Kidney (tissue), 14 donors: ENCODE results near the gene KCNC4. TPM values are rescaled to one million over a fixed set of nuclear protein-coding genes. Genes with fewer than 3 reads are reported as not detected.

Source experiments
- DNase-seq, 5 donors: peaks; one replicate each; pipeline ENCODE4 v3.0.0-alpha.2; 2013 to 2020
- FAIRE-seq: peaks from 2 replicates; lab custom pipeline; 2012; peaks lifted over from hg19 to GRCh38; lab: Jason Lieb, UNC
- H3K27ac ChIP-seq, 2 donors: one replicate each; pipeline ENCODE4 v1.7.0; 2013; ENCODE audit warnings: low read depth in 2 of 2, low read length in 2 of 2, inconsistent platforms in 1 of 2
- H3K27me3 ChIP-seq: one replicate; pipeline ENCODE4 v1.7.1; 2013; ENCODE audit warnings: low read length, inconsistent platforms; ENCODE audit not compliant: control insufficient read depth, insufficient read depth
- H3K36me3 ChIP-seq, 3 donors: one replicate each; pipeline versions ENCODE4 v1.7.0 to v1.7.1; 2013; ENCODE audit warnings: low read length in 3 of 3, control low read depth in 1 of 3, inconsistent platforms in 1 of 3; ENCODE audit not compliant: insufficient read depth in 3 of 3, control insufficient read depth in 2 of 3
- H3K4me1 ChIP-seq, 3 donors: one replicate each; pipeline versions ENCODE4 v1.7.0 to v1.7.1; 2013; ENCODE audit warnings: low read length in 3 of 3, inconsistent platforms in 1 of 3, low read depth in 1 of 3; ENCODE audit not compliant: control insufficient read depth in 2 of 3, insufficient read depth in 2 of 3
- H3K4me3 ChIP-seq, 3 donors: one replicate each; pipeline versions ENCODE4 v1.7.0 to v1.8.1; 2013; ENCODE audit warnings: low read length in 3 of 3, control low read depth in 1 of 3, inconsistent platforms in 1 of 3
- H3K9ac ChIP-seq, 3 donors: one replicate each; pipeline versions ENCODE4 v1.7.0 to v1.7.1; 2013; ENCODE audit warnings: low read length in 3 of 3, control low read depth in 1 of 3, inconsistent platforms in 1 of 3
- H3K9me3 ChIP-seq, 3 donors: one replicate each; pipeline versions ENCODE4 v1.7.0 to v1.7.1; 2013; ENCODE audit warnings: low read length in 3 of 3, control low read depth in 1 of 3, inconsistent platforms in 1 of 3; ENCODE audit not compliant: control insufficient read depth in 2 of 3, insufficient read depth in 1 of 3
- intact Hi-C: fragments of 100-400 bp; cut with DNase I; formaldehyde crosslinking; loops from one replicate; pipeline ENCODE4 v1.11.1; 2022
- polyA plus RNA-seq: library from polyadenylated mRNA; stranded (reverse); fragments of 350-450 nt; fragmentation: Illumina TruSeq; extraction: RNeasy Lipid Tissue Mini Kit (QIAGEN cat#74804); gene quantifications from one replicate; pipeline ENCODE4 v1.2.3, GENCODE V29; 2014; ENCODE audit warnings: low read depth, low replicate concordance; ENCODE audit not compliant: insufficient read depth
- total RNA-seq: library from RNA; stranded (reverse); fragmentation: NEBNext Ultra II Directional; extraction: Animal tissue kit (Norgen Biotek cat#: 25700); gene quantifications from one replicate; pipeline ENCODE4 v1.2.1, GENCODE V29; 2021
- TF ChIP-seq, protein P1 (sequence below): IDR thresholded peaks from 3 replicates; pipeline ENCODE4 v1.5.1; 2012; ENCODE audit warnings: mild to moderate bottlenecking, moderate library complexity, borderline replicate concordance; ENCODE audit not compliant: insufficient read depth; ENCODE audit errors: extremely low read depth
- donor health status: control.
- donor health status: control.
- donor health status: control.
- donor health status: control.
- donor health status: control.
- donor health status: DM: yes; HTN: yes; CAD: no.
- donor health status: Normal renal cell carcinoma (clear cell type).

The KCNC4 gene
- total and polyA plus RNA-seq, 2 donors from 2014 or later, result 12.9 to 52.9 TPM

DNA sequence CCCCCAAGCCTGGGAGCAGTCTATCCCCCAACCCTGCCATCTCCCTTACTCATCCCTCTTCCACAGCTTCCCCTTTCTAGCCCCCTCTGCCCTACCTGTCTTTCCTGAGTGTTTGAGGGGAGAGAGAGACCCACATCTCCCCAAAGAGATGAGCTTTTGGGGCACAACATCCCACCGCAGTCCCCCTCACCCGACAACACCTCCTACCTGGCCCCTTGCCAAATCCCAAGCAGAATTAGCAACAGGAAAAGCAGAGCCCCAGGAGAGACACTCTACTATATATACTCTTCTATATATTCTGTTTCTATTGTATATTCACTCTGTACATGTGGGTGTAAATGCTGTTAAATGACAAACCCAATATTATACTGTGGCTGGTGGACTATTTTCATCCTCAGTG is 9.9 kb upstream of the KCNC4 start:
- Histone ChIP-seq H3K36me3 (no peaks in the 10 kb centered on the region), H3K27me3 (no peaks in the 10 kb centered on the region), H3K9me3 (no peaks in the 10 kb centered on the region), H3K27ac (no peak overlapping the region), H3K9ac (no peak overlapping the region), H3K4me1 (peaks cover 0 to 3% (median 0%) of the 10 kb centered on the region in 3 donors), H3K4me3 (no peak overlapping the region)
- FAIRE-seq (no peak), DNase-seq (no peak)
- TF ChIP-seq, protein P1, sequence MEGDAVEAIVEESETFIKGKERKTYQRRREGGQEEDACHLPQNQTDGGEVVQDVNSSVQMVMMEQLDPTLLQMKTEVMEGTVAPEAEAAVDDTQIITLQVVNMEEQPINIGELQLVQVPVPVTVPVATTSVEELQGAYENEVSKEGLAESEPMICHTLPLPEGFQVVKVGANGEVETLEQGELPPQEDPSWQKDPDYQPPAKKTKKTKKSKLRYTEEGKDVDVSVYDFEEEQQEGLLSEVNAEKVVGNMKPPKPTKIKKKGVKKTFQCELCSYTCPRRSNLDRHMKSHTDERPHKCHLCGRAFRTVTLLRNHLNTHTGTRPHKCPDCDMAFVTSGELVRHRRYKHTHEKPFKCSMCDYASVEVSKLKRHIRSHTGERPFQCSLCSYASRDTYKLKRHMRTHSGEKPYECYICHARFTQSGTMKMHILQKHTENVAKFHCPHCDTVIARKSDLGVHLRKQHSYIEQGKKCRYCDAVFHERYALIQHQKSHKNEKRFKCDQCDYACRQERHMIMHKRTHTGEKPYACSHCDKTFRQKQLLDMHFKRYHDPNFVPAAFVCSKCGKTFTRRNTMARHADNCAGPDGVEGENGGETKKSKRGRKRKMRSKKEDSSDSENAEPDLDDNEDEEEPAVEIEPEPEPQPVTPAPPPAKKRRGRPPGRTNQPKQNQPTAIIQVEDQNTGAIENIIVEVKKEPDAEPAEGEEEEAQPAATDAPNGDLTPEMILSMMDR, result no peak
- intact Hi-C loops, result loop anchor here (5.0 kb wide), 1 partner anchor 262 kb away; no protein-coding TSS in a partner anchor

DNA sequence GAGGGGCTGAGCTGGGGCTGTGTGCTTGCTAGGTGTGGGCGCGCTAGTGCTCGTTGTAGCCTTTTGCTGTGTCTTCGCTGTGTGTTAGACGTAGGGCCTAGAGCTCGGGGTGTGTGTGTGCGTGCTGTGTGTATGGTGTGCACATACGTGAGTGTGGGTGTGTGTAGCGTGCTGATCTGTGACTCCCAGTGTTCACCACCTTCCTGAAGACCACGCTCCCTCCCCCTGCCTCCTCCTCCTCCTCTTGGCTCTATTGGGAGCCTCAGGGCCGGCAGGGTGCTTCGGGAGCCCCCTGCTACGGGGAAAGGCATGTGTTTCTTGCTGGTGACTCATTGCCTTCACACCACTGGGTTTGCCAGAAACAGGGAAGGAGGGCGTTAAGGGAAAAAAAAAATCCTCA is 9.4 kb upstream of the KCNC4 start:
- H3K4me3 ChIP-seq, result no peak overlapping the region
- TF ChIP-seq, protein P1, result no peak
- H3K27me3 ChIP-seq, result no peaks in the 10 kb centered on the region
- H3K4me1 ChIP-seq, result peaks cover 0 to 3% (median 0%) of the 10 kb centered on the region in 3 donors
- intact Hi-C loops, result loop anchor here (5.0 kb wide), 1 partner anchor 262 kb away; no protein-coding TSS in a partner anchor
- no peaks in the 10 kb centered on the region for H3K9me3 ChIP-seq
- H3K36me3 ChIP-seq, result no peaks in the 10 kb centered on the region
- FAIRE-seq (no peak), DNase-seq (no peak)
- H3K9ac ChIP-seq, result no peak overlapping the region
- no peak overlapping the region for H3K27ac ChIP-seq

DNA sequence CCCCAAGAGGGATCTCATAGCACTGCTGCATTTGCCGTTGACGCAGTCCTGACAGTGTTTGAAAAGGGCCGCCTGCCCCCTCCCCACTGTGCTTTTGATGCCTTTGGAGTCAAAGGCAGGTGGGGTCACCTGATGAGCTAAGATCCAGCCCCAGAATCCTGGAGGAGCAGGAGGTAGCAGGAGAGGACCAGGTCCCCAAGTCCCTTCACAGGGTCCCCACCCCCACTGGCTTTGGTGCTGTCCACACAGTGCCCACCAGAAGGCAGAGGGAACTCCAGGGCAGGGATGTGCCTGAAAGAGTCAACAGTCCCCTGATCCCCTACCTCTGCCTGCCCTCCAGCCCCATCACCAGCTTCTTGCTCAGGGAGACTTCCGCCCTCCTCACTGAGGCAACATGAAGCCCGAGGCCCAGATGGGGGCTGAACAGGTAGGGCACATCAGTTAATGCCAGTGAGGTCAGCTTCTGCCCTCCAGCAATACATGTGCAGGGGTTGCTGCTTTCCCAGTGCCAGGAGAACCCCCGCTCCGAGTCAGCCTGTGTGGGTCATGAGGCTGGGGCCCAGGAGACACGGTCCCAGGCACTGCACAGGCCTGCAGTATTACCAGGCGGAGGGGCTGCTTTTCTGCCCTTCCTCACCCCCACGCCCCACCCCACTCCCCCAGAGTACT is 8.8 kb upstream of the KCNC4 start:
- Histone ChIP-seq H3K4me1 (peaks cover 0 to 3% (median 0%) of the 10 kb centered on the region in 3 donors), H3K27ac (no peak overlapping the region), H3K9me3 (no peaks in the 10 kb centered on the region), H3K9ac (no peak overlapping the region), H3K27me3 (no peaks in the 10 kb centered on the region), H3K4me3 (no peak overlapping the region), H3K36me3 (no peaks in the 10 kb centered on the region)
- FAIRE-seq, result no peak
- intact Hi-C loops, result loop anchor here (5.0 kb wide), 1 partner anchor 261 kb away; no protein-coding TSS in a partner anchor
- DNase-seq, result no peak
- TF ChIP-seq, protein P1, result no peak
